ENCODE results near the gene ARHGEF6. TPM values are rescaled to one million over a fixed set of nuclear protein-coding genes. Genes with fewer than 3 reads are reported as not detected.

ARHGEF6 gene
- total RNA-seq, 2 donors from 2014 or later: 5.7 to 8.2 TPM

- intact Hi-C loops (cut with DNase I): no loop called here
- H3K4me3 ChIP-seq: no peak overlapping the region
- no peak overlapping the region for H3K27ac ChIP-seq
- no peaks in the 10 kb centered on the region for H3K36me3 ChIP-seq (replicated peaks in 1 of 2; ENCODE audit: insufficient read depth in 1 of 2, low read depth in 2 of 2)
- WGBS, 2 donors: 76 to 91% methylated on average over 3 to 5 of the region's 6 CpGs
- ATAC-seq: no peak
- TF ChIP-seq, protein P1, sequence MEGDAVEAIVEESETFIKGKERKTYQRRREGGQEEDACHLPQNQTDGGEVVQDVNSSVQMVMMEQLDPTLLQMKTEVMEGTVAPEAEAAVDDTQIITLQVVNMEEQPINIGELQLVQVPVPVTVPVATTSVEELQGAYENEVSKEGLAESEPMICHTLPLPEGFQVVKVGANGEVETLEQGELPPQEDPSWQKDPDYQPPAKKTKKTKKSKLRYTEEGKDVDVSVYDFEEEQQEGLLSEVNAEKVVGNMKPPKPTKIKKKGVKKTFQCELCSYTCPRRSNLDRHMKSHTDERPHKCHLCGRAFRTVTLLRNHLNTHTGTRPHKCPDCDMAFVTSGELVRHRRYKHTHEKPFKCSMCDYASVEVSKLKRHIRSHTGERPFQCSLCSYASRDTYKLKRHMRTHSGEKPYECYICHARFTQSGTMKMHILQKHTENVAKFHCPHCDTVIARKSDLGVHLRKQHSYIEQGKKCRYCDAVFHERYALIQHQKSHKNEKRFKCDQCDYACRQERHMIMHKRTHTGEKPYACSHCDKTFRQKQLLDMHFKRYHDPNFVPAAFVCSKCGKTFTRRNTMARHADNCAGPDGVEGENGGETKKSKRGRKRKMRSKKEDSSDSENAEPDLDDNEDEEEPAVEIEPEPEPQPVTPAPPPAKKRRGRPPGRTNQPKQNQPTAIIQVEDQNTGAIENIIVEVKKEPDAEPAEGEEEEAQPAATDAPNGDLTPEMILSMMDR (IDR thresholded peaks at IDR 0.05): no peak
- no peak for TF ChIP-seq POLR2A (IDR thresholded peaks at IDR 0.05)
- H3K9me3 ChIP-seq: no peaks in the 10 kb centered on the region
- DNase-seq: no peak
- no peaks in the 10 kb centered on the region for H3K4me1 ChIP-seq
- H3K27me3 ChIP-seq: no peaks in the 10 kb centered on the region
These were observed 127.7 kb downstream of the ARHGEF6 start for GRCh38 chrX:136652822-136653723.

DNA sequence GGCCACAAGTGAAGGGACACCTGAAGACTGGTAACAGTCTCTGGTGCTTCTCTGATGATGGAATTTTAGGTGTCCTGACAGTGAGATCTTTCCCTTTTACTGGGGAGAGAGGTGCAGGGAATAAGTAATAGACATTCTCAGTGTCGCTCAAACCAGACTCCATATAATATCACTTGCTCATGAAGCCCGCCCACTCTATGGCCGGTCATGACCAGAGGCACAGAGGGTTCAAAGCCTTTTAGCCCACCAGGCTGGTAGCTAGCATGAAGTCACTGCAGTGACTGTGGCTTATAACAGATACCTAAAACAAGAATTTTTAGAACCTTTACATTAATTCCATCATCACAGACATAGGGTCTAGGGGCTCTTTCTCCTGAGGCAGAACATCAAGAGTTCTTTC, 129.9 kb downstream of the ARHGEF6 start:
- Histone ChIP-seq H3K9me3 (no peaks in the 10 kb centered on the region), H3K4me3 (no peak overlapping the region), H3K27ac (no peak overlapping the region), H3K36me3 (replicated peaks in 1 of 2; ENCODE audit: insufficient read depth in 1 of 2, low read depth in 2 of 2) (no peaks in the 10 kb centered on the region), H3K27me3 (no peaks in the 10 kb centered on the region), H3K4me1 (no peaks in the 10 kb centered on the region)
- no peak for TF ChIP-seq POLR2A (IDR thresholded peaks at IDR 0.05)
- TF ChIP-seq, protein P1 (IDR thresholded peaks at IDR 0.05): no peak
- DNase-seq (no peak), ATAC-seq (no peak)
- intact Hi-C loops (cut with DNase I): no loop called here
- WGBS, 2 donors: 87 to 90% methylated on average over 3 of the region's 3 CpGs

DNA sequence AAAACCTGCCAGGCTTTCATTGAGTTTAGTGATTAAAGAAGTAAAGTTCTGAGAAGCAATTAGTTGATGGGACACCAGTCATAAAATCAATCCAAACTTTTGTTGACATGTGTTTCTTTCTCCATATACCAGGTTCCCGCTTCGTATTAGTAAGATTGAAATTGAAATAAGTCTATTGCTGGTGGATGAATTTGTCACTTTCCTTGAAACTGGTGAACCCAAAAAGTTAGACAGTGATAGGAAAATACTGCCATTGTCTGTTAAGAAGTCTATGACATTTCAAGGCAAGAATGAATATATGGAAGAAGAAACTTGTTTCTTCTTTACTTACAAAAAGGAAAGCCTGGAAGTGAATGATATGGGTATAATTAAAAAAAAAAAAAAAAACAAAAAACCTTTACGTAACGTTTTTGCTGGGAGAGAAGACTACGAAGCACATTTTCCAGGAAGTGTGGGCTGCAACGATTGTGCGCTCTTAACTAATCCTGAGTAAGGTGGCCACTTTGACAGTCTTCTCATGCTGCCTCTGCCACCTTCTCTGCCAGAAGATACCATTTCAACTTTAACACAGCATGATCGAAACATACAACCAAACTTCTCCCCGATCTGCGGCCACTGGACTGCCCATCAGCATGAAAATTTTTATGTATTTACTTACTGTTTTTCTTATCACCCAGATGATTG, 132.9 kb downstream of the ARHGEF6 start, which contains the start of gene CD40LG:
TSS of gene CD40LG (plus strand) at position 482 of the 684 bp plus-strand sequence. CDS start at position 573, 91 bp downstream.
- DNase-seq (no peak), ATAC-seq (no peak)
- H3K4me3 ChIP-seq: no peak within 1 kb of the TSS
- no peaks in the 10 kb centered on the region for H3K9me3 ChIP-seq
- H3K27me3 ChIP-seq: no peaks in the 10 kb centered on the region
- no peaks in the 10 kb centered on the region for H3K36me3 ChIP-seq (replicated peaks in 1 of 2; ENCODE audit: insufficient read depth in 1 of 2, low read depth in 2 of 2)
- no peak for TF ChIP-seq POLR2A (IDR thresholded peaks at IDR 0.05)
- TF ChIP-seq, protein P1 (IDR thresholded peaks at IDR 0.05): no peak
- H3K27ac ChIP-seq: no peak within 1 kb of the TSS
- intact Hi-C loops (cut with DNase I): no loop called here
- H3K4me1 ChIP-seq: no peaks in the 10 kb centered on the region
- 61 to 77% methylated on average over 9 to 10 of the region's 10 CpGs for WGBS, 2 donors

GRCh38 chrX:136646602-136647239, 134.0 kb downstream of the ARHGEF6 start:
- H3K9me3 ChIP-seq: no peaks in the 10 kb centered on the region
- no peak for TF ChIP-seq POLR2A (IDR thresholded peaks at IDR 0.05)
- TF ChIP-seq, protein P1 (IDR thresholded peaks at IDR 0.05): no peak
- H3K36me3 ChIP-seq (replicated peaks in 1 of 2; ENCODE audit: insufficient read depth in 1 of 2, low read depth in 2 of 2): no peaks in the 10 kb centered on the region
- ATAC-seq (no peak), DNase-seq (no peak)
- intact Hi-C loops (cut with DNase I): no loop called here
- no peaks in the 10 kb centered on the region for H3K27me3 ChIP-seq
- no peak overlapping the region for H3K4me3 ChIP-seq
- H3K4me1 ChIP-seq: no peaks in the 10 kb centered on the region
- 55 to 60% methylated on average over 5 of the region's 5 CpGs for WGBS, 2 donors
- H3K27ac ChIP-seq: no peak overlapping the region
